ENCODE data around the gene COX14. TPM values are rescaled to one million over a fixed set of nuclear protein-coding genes. Genes with fewer than 3 reads are reported as not detected.

COX14 gene
- 10 to 100 TPM; 90.1 to 91.3 TPM for total RNA-seq
- long read RNA-seq, transcript COX14-203 (2 exons, 739 nt), result major isoform, 25 of 26 reads
- long read RNA-seq, partial matches to known transcripts, result 0 of 26 reads
- long read RNA-seq, other reads (novel, unspliced or antisense), result 0 of 26 reads

- peak; percentile 72 for ATAC-seq
- intact Hi-C loops (cut with DNase I, micrococcal nuclease), result no loop called here
Measured at GRCh38 chr12:50111693-50112455, at the start of gene COX14. TSS of gene COX14 (plus strand) at chr12:50112236. CDS start at chr12:50120044, 7,808 bp downstream.

GRCh38 chr12:50062728-50063460 is 49.1 kb upstream of the COX14 start:
- intact Hi-C loops (cut with DNase I, micrococcal nuclease), result no loop called here
- ATAC-seq (no peak), DNase-seq (no peak)

More at GRCh38 chr12:50111693-50112455, at the start of gene COX14:
- peak; percentile 99 for DNase-seq

- ATAC-seq, result no peak
- intact Hi-C loops (cut with DNase I, micrococcal nuclease), result loop anchor here in 1 of 2 donors (5.0 kb wide), 1 partner anchor 99 kb away; no protein-coding TSS in a partner anchor
- DNase-seq, result no peak
Measured at GRCh38 chr12:50065726-50066310, 46.2 kb upstream of the COX14 start.

GRCh38 chr12:50066402-50066801 is 45.6 kb upstream of the COX14 start:
- DNase-seq, result no peak
- no peak for ATAC-seq
- intact Hi-C loops (cut with DNase I, micrococcal nuclease), result loop anchor here in 1 of 2 donors (5.0 kb wide), 1 partner anchor 99 kb away; no protein-coding TSS in a partner anchor

- DNase-seq (no peak), ATAC-seq (no peak)
- intact Hi-C loops (cut with DNase I, micrococcal nuclease), result loop anchor here in 1 of 2 donors (5.0 kb wide), 1 partner anchor 102 kb away; no protein-coding TSS in a partner anchor
Measured at GRCh38 chr12:50069069-50069468, 43.0 kb upstream of the COX14 start.

GRCh38 chr12:50069539-50069938 is 42.5 kb upstream of the COX14 start:
- no peak for ATAC-seq
- no peak for DNase-seq
- intact Hi-C loops (cut with DNase I, micrococcal nuclease), result loop anchor here in 1 of 2 donors (5.0 kb wide), 1 partner anchor 102 kb away; no protein-coding TSS in a partner anchor

GRCh38 chr12:50070314-50071060 is 41.5 kb upstream of the COX14 start:
- intact Hi-C loops (cut with DNase I, micrococcal nuclease), result loop anchor here in 1 of 2 donors (10.0 kb wide), 1 partner anchor 104 kb away; no protein-coding TSS in a partner anchor
- DNase-seq, result peak; percentile 76 to 83
- ATAC-seq, result peak; percentile 78

GRCh38 chr12:50072198-50072907 is 39.7 kb upstream of the COX14 start:
- intact Hi-C loops (cut with DNase I, micrococcal nuclease), result loop anchor here in 1 of 2 donors (10.0 kb wide), 1 partner anchor 102 kb away; no protein-coding TSS in a partner anchor
- DNase-seq, result no peak

GRCh38 chr12:50073206-50073605 is 38.8 kb upstream of the COX14 start:
- DNase-seq, result no peak
- no peak for ATAC-seq
- intact Hi-C loops (cut with DNase I, micrococcal nuclease), result loop anchor here in 1 of 2 donors (10.0 kb wide), 1 partner anchor 102 kb away; no protein-coding TSS in a partner anchor

More at GRCh38 chr12:50072198-50072907, 39.7 kb upstream of the COX14 start:
- ATAC-seq, result no peak

- intact Hi-C loops (cut with DNase I, micrococcal nuclease), result loop anchor here in 1 of 2 donors (10.0 kb wide), 1 partner anchor 101 kb away; no protein-coding TSS in a partner anchor
- no peak for DNase-seq
- ATAC-seq, result no peak
Measured at GRCh38 chr12:50073712-50074111, 38.3 kb upstream of the COX14 start.

- peak; percentile 83 for ATAC-seq
Measured at GRCh38 chr12:50074936-50075807, 36.9 kb upstream of the COX14 start.

GRCh38 chr12:50075808-50076170 is 36.2 kb upstream of the COX14 start:
- intact Hi-C loops (cut with DNase I, micrococcal nuclease), result loop anchor here (2.0 to 10.0 kb wide), 2 partner anchors 99 to 103 kb away; no protein-coding TSS in a partner anchor
- ATAC-seq, result no peak
- no peak for DNase-seq

More at GRCh38 chr12:50074936-50075807, 36.9 kb upstream of the COX14 start:
- intact Hi-C loops (cut with DNase I, micrococcal nuclease), result loop anchor here in 1 of 2 donors (10.0 kb wide), 1 partner anchor 100 kb away; no protein-coding TSS in a partner anchor
- DNase-seq, result peak; percentile 75 to 87

- intact Hi-C loops (cut with DNase I, micrococcal nuclease), result loop anchor here (2.0 to 10.0 kb wide), 2 partner anchors 98 to 102 kb away; no protein-coding TSS in a partner anchor
- DNase-seq (no peak), ATAC-seq (no peak)
Measured at GRCh38 chr12:50077099-50077498, 34.9 kb upstream of the COX14 start.

- intact Hi-C loops (cut with DNase I, micrococcal nuclease), result loop anchor here in 1 of 2 donors (10.0 kb wide), 1 partner anchor 97 kb away; no protein-coding TSS in a partner anchor
- ATAC-seq, result no peak
Measured at GRCh38 chr12:50078281-50078680, 33.8 kb upstream of the COX14 start.

GRCh38 chr12:50079771-50080170 is 32.3 kb upstream of the COX14 start:
- DNase-seq (no peak), ATAC-seq (no peak)
- intact Hi-C loops (cut with DNase I, micrococcal nuclease), result loop anchor here in 1 of 2 donors (10.0 kb wide), 1 partner anchor 95 kb away; no protein-coding TSS in a partner anchor

More at GRCh38 chr12:50078281-50078680, 33.8 kb upstream of the COX14 start:
- DNase-seq, result no peak

All from left colon (tissue), 2 donors.